ENCODE measurements around the gene COBL.
A peak's percentile ranks its signal among the peaks of the same experiment; 100 is the strongest.

COBL gene

DNA sequence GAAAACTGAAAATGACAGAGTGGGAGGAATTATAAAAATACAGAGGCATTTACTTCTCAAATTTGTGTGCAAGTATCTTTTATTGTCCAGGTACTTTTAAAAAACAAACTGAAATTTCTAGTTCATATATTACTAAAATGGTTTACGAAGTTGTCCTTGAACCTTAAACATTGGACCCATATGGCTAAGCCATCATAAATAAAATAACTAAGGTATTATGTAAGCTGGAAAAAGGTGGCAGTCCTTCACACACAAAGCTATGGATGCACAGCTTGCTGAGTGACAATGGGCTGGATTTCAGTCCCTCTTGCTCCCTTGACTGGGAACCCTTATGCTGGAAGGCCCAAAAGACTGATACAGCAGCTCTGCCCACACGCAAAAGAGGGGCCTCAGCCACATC is 66.1 kb downstream of the COBL start:
- no peak for DNase-seq

DNA sequence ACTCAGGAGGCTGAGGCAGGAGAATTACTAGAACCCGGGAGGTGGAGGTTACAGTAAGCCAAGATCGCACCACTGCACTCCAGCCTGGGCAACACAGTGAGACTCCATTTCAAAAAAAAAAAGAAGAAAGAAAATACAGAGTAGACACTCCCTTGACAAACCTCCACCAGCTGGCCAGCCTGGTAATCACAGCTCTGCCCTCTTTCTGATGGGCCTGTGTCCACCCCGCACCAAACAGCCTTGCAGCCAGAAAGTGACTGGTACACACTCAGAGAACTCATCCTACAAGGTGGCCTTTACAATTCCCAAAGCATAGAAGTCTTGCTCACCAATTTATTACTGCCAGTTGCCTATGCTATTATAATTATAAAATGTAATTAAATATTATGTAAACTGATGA is 66.6 kb downstream of the COBL start:
- DNase-seq = no peak

DNA sequence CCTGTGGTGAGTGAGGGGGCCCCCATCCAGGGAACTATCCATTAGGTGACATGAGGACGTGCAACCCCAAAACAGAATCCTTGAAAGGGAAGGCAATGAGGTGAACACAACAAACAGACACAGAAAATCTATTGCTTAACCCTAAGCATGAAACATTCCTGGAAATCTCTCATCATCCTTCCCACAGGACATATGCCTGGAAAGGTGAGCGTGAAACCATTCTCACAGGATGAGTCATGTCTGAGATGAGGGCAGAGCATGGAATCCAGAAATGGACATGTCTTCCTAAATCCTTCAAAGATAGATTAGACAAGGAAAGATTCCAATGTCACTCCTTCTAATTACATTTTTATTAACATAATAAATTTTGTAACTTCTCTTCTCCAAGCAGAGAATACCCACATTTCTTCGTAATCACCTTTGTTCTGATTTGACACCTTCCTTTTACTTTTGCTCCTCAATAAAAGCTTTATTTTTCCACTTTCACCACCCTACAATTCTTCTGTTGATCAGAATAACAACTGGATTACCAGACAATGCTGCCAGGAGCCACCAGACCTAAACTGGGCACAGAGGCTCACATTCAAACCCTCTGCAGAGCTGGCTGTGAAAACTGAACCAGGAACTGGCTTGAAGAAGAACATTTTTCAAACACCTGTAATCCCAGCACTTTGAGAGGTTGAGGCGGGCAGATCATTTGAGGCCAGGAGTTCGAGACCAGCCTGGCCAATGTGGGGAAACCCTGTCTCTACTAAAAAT is 67.2 kb downstream of the COBL start:
- no peak for DNase-seq

- no peak for DNase-seq
These were observed 70.1 kb downstream of the COBL start for GRCh38 chr7:51246258-51247245.

- peak; percentile 3 to 13 for DNase-seq
These were observed 71.7 kb downstream of the COBL start for GRCh38 chr7:51244885-51245284.

GRCh38 chr7:51244053-51244452 is 72.6 kb downstream of the COBL start:
- DNase-seq = no peak

- DNase-seq = no peak
These were observed 73.0 kb downstream of the COBL start for GRCh38 chr7:51243631-51244030.

DNA sequence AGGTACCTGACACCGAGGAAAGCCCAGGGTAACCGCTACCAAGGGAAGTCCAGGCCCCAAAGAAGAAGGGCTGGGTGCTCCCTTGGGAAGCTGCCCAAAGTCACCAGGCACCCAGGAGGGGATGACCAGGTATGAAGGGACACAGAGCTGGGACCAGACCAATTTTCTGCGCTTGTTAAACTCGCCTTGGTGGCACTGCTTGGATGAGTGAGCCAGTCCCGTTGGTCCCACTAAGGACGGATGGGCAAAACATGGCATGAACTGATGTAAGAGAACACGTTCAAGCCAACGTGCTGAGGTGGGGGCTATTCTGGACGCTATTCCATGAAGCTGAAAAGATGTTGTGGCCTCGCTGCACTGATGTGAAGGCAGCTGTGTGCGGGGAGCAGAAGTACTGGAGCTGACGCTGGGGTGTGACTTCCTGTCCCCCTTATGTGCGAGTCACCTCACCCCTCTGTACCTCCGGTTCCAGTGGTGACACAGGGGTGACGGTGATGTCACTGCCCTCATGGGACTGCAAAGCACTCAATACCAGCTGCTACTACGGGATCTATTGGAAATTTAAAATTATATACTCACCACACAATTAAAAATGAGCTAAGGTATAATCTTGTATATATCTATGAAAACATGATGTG is 73.6 kb downstream of the COBL start:
- no peak for DNase-seq

GRCh38 chr7:51242007-51242691 is 74.5 kb downstream of the COBL start:
- DNase-seq = no peak

DNA sequence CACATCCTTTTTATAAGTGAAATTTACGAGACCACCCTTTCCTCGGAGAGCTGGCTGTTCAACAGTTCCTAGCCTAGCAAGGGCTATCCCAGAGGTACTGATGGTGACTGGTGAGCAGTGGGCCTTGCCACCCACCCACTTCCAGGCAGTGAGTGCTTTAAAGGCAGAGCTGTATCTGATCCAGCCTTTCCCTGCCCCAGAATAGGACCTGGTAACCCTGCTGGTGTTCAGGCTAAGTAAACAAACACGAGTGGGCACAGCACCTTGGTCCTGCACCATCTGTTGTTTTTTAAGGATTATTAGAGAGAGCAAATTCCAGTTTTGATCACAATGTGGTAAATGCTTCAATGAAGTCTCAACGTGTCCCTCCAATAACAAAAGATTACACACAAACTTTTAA is 75.7 kb downstream of the COBL start:
- no peak for DNase-seq

DNA sequence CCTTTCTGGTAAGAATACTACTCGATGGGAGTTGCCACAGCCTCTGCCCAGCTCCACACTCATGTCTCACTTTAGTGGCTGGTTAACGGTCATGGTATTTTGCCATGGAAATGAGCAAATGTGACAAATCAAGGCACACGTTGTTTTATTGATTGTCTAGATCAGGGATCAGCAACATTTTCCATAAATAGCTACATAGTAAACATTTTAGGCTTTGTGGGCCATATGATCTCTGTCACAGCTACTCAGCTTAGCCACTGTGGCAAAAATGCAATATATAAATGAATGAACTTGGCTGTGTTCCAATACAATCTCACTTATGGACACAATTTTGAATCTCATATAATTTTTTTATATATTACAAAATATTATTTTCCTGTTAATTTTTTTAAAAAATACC is 76.9 kb downstream of the COBL start:
- DNase-seq = no peak

DNA sequence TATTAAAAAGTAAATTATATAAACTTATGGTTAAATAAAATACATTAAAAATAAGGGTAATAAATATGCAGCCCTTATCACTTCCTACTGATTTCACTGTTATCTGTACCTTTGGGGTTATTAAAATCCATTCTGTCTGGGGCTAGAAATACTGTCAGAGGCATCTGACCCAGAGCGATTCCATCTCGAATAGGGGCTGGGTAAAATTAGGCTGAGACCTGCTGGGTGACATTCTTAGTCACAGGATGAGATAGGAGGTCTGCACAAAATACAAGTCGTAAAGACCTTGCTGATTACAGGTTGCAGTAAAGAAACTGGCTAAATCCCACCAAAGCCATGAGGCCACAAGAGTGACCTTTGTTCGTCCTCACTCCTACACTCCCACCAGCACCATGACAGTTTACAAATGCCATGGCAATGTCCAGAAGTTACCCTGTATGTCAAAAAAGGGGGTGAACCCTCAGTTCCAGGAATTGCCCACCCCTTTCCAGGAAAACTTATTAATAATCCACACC is 77.6 kb downstream of the COBL start:
- no peak for DNase-seq

DNA sequence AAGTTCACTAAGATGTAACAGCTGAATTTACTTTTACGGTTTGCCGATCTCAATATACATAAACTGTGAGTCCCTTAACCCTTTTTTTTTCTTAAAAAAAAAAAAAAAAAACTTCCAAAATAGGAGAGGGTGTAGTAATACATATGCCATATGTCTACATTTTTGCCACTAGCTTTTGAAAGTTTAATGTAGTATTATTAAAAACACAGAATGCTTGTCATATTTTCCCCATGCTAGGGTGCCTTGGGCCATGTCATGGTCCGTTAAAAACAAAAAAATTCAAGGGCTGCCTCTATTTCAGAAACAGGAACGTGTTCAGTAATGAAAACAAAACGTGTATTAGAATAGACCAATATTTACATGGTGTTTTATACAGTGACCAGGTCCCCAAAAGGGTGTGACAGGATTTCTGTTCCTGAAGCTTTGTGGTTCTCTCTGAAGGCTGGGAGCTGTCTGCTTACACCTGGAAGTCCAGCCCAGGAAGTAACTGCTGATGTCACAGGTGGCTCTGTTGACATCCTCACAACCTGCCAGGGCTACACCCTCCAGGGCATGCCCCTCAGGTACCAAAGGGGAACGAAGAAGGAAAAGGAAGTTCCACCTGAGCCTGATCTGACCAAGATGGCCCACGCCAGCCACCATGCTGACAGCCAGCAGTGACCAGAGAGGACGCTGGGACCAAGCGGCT is 79.0 kb downstream of the COBL start:
- DNase-seq = no peak

- no peak for DNase-seq
These were observed 80.0 kb downstream of the COBL start for GRCh38 chr7:51236470-51237132.

DNA sequence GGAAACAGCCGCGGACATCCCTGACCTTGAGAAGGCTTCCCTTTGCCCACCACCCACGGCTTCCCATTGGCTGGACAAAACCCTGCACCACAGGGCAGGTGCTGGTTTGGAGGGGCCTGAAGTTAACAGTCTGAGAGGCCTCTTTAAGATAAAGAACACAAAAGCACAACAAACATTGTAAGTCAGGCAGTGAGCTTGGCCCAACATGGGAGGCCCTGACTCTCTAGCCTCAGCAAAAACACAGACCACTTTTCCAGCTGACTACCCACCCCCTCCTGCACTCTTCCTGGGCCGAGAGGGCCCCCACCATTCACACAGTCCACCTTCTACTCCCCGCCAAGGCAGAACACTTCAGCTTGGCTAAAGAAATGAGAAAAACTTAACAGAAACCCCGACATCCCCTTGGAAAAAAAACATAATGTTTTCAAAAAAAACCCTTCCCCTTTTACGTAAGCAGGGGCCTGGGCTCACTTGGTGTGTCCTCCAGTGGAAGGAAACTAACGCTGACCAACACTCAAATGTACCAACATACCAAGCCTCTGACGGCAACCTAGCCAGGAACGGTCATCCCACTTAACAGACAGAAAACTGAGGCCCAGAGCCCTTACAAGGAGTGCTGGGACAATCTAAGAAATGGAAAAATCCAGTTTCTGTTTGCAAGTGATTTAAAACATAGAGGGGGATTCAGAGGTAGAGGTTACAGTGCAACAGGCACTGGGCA is 80.9 kb downstream of the COBL start:
- DNase-seq = no peak

- DNase-seq = no peak
These were observed 81.8 kb downstream of the COBL start for GRCh38 chr7:51234609-51235308.

DNA sequence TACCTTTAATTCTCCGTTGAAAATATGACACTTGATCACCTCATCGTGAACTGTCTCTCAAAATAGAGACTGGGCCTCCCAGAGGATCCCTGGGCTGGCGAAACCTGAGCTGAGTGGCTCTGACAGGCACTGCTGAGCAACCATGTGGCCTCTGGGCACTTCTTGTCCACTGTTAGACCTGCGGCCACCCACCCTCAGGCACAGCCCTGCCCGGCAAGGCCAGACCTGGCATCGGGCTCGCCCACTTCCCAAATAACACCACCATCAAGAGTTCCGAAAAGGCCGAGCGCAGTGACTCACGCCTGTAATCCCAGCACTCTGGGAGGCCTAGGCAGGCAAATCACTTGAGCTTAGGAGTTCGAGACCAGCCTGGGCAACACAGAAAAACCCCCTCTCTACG is 82.5 kb downstream of the COBL start:
- no peak for DNase-seq

DNA sequence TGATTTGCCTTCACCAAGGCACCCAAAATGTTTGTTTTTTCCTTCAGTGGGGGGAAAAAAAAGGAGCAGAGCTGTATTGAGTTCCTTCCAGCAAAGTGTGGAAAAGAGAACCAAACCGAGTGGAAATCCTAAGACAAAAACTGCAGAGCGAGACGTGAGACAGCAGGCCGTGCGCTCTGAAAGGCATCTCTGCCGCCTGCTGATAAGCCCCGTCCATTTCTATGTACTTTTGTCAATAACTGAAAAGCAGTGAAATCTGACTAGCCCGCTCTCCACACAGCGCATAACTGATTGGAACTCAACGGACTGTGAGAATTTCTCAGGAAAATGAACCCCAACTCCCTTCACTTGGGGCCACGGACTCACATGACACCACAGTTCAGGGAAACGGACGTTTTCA is 83.2 kb downstream of the COBL start:
- DNase-seq = no peak

DNA sequence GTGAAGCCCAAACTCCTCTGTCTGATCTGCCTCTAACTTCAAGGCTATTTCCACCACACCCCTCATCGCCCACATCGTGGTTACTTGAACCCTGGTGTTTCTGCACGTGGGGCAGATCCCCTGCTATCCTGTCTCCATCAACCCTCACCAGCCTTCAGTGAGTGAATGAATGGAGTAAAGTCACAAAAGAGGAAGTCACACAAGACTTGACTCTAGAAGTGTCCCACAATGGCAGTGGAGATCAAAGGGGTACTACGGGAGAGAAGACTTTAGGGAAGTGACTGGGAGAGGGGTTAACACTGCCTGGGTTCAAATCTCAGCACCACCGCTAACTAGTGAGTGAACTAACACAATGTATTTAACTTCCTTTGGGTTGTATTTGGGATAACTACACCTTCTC is 85.9 kb downstream of the COBL start:
- no peak for DNase-seq

DNA sequence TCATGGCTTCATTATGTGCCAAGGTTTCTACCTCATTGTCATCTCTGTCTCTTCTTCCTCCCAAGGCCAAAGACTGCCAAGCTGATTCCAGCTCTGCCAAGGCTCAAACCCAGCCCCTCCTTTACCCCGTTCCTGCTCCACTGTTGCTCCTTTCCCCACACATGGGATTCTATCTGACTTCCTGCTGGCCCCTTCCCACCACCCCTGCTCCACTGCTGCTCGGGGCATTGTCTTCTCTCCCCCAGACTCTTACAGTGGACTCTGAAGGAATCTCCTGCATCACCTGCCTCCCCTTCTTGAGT is 86.3 kb downstream of the COBL start:
- DNase-seq = no peak

All from inflammatory macrophage treated with lipopolysaccharide for 1 hour (primary cell).